IMR-90 (cell line): ENCODE results near the gene SRPK2. TPM values are rescaled to one million over a fixed set of nuclear protein-coding genes. Genes with fewer than 3 reads are reported as not detected.

Experiments used
- ATAC-seq: fragments of 200-7000 bp; cut with Tn5 transposase; 2 replicates; pipeline ENCODE4 v1.9.1; 2020; ENCODE audit warnings: low read depth, mild to moderate bottlenecking, moderate library complexity
- BruUV-seq: library from RNA; stranded (reverse); fragments of 400-500 nt; replicated peaks from 2 replicates; lab custom pipeline; 2021; lab: Mats Ljungman, UMichigan
- CTCF ChIA-PET: fragments of 300-600 bp; formaldehyde crosslinking; extraction: SDS; loops from one replicate; lab custom pipeline; 2021; ENCODE audit warnings: antibody characterized with exemption; lab: Yijun Ruan, JAX
- POLR2A ChIA-PET: fragments of 300-600 bp; sonication (Branson Sonifier 250); formaldehyde crosslinking; loops from one replicate; lab custom pipeline; 2022; ENCODE audit warnings: antibody characterized with exemption; ENCODE audit not compliant: unreplicated experiment; lab: Charles Lee
- DNase-seq: peaks from one replicate; pipeline ENCODE4 v3.0.0; 2013
- H2AFZ ChIP-seq: replicated peaks from 2 replicates; pipeline ENCODE3; 2013; ENCODE audit warnings: low read length, mild to moderate bottlenecking; ENCODE audit not compliant: poor library complexity
- H2AK5ac ChIP-seq: 2 replicates; pipeline ENCODE4 v1.6.1; 2013; ENCODE audit warnings: low read depth, low read length, inconsistent platforms
- H2AK9ac ChIP-seq: replicated peaks from 2 replicates; pipeline ENCODE3; 2013; ENCODE audit warnings: mild to moderate bottlenecking, low read depth, low read length, moderate library complexity; ENCODE audit not compliant: poor library complexity
- H2BK120ac ChIP-seq: 2 replicates; pipeline ENCODE4 v1.6.1; 2013; ENCODE audit warnings: low read depth, low read length, inconsistent platforms
- H2BK15ac ChIP-seq: 3 replicates; pipeline ENCODE4 v1.6.1; 2013; ENCODE audit warnings: low read depth, low read length, inconsistent platforms
- H2BK20ac ChIP-seq: 2 replicates; pipeline ENCODE4 v1.6.1; 2013; ENCODE audit warnings: low read depth, mild to moderate bottlenecking, inconsistent platforms, low read length, moderate library complexity
- H2BK5ac ChIP-seq: 2 replicates; pipeline ENCODE4 v1.6.1; 2013; ENCODE audit warnings: mild to moderate bottlenecking, low read depth, low read length, inconsistent platforms; ENCODE audit not compliant: poor library complexity, severe bottlenecking
- H3K14ac ChIP-seq: replicated peaks from 2 replicates; pipeline ENCODE4 v1.6.1; 2013; ENCODE audit warnings: low read depth, low read length, inconsistent platforms
- H3K18ac ChIP-seq: 2 replicates; pipeline ENCODE4 v1.6.1; 2013; ENCODE audit warnings: low read depth, low read length, control low read depth
- H3K23ac ChIP-seq: 2 replicates; pipeline ENCODE4 v1.6.1; 2013; ENCODE audit warnings: low read depth, low read length, inconsistent platforms
- H3K27ac ChIP-seq: 2 replicates; pipeline ENCODE4 v1.5.1; 2013; ENCODE audit warnings: mild to moderate bottlenecking, control low read depth, low read length; ENCODE audit not compliant: insufficient read depth
- H3K27me3 ChIP-seq: 2 replicates; pipeline ENCODE4 v1.6.1; 2013; ENCODE audit warnings: low read length; ENCODE audit not compliant: control insufficient read depth, insufficient read depth
- H3K36me3 ChIP-seq: 2 replicates; pipeline ENCODE4 v1.6.1; 2013; ENCODE audit warnings: low read length, mixed read lengths; ENCODE audit not compliant: control insufficient read depth, insufficient read depth
- H3K4ac ChIP-seq: 2 replicates; pipeline ENCODE4 v1.6.1; 2013; ENCODE audit warnings: low read depth, low read length, inconsistent platforms
- H3K4me1 ChIP-seq: 2 replicates; pipeline ENCODE4 v1.6.1; 2013; ENCODE audit warnings: low read length, mixed read lengths; ENCODE audit not compliant: control insufficient read depth, insufficient read depth
- H3K4me2 ChIP-seq: 2 replicates; pipeline ENCODE4 v1.6.1; 2013; ENCODE audit warnings: low read depth, mild to moderate bottlenecking, control low read depth, low read length, moderate library complexity
- H3K4me3 ChIP-seq: 2 replicates; pipeline ENCODE4 v1.5.1; 2013; ENCODE audit warnings: low read depth, mild to moderate bottlenecking, control low read depth, low read length, moderate library complexity; ENCODE audit not compliant: insufficient read depth
- H3K56ac ChIP-seq: 2 replicates; pipeline ENCODE4 v1.6.1; 2013; ENCODE audit warnings: low read length, inconsistent platforms; ENCODE audit not compliant: insufficient read depth; ENCODE audit errors: extremely low read depth
- H3K79me1 ChIP-seq, 2 experiments: 2 replicates each; pipeline ENCODE4 v1.6.1; 2013; ENCODE audit warnings: low read length in 2 of 2, inconsistent platforms in 1 of 2, low read depth in 1 of 2
- H3K9ac ChIP-seq: 2 replicates; pipeline ENCODE4 v1.6.1; 2013; ENCODE audit warnings: low read depth, low read length, control low read depth
- H3K9me1 ChIP-seq: 2 replicates; pipeline ENCODE4 v1.6.1; 2013; ENCODE audit warnings: low read length, inconsistent platforms; ENCODE audit not compliant: insufficient read depth
- H3K9me3 ChIP-seq: 2 replicates; pipeline ENCODE4 v1.6.1; 2013; ENCODE audit warnings: low read length; ENCODE audit not compliant: control insufficient read depth, insufficient read depth
- H4K20me1 ChIP-seq: 2 replicates; pipeline ENCODE4 v1.6.1; 2013; ENCODE audit warnings: low read length, inconsistent platforms; ENCODE audit not compliant: insufficient read depth
- H4K5ac ChIP-seq: 2 replicates; pipeline ENCODE4 v1.6.1; 2013; ENCODE audit warnings: mild to moderate bottlenecking, low read depth, low read length, control low read depth
- H4K8ac ChIP-seq, 2 experiments: 2 replicates each; pipeline ENCODE4 v1.6.1; 2013; ENCODE audit warnings: low read depth in 2 of 2, low read length in 2 of 2, control low read depth in 1 of 2, inconsistent platforms in 1 of 2
- H4K91ac ChIP-seq: 2 replicates; pipeline ENCODE4 v1.6.1; 2013; ENCODE audit warnings: low read depth, low read length, inconsistent platforms; ENCODE audit not compliant: insufficient read depth
- BHLHE40 ChIP-seq: fragments of 150-350 bp; IDR thresholded peaks from 2 replicates; pipeline ENCODE4 v1.6.1; 2016; ENCODE audit warnings: mild to moderate bottlenecking, low read depth, low read length
- CHD1 ChIP-seq: IDR thresholded peaks from 2 replicates; pipeline ENCODE4 v1.6.1; 2012; ENCODE audit warnings: low read depth, low read length, improper control_type of control experiment
- MAZ ChIP-seq: IDR thresholded peaks from 2 replicates; pipeline ENCODE4 v1.6.1; 2012; ENCODE audit warnings: low read depth, mild to moderate bottlenecking, low read length, improper control_type of control experiment, moderate library complexity, borderline replicate concordance
- MXI1 ChIP-seq: IDR thresholded peaks from 2 replicates; pipeline ENCODE4 v1.6.1; 2012; ENCODE audit warnings: low read depth, mild to moderate bottlenecking, low read length, moderate library complexity, borderline replicate concordance
- NFE2L2 ChIP-seq: fragments of 150-350 bp; IDR thresholded peaks from 2 replicates; pipeline ENCODE4 v1.6.1; 2016; ENCODE audit warnings: low read depth, mild to moderate bottlenecking, low read length
- SMC3 ChIP-seq: fragments of 150-350 bp; IDR thresholded peaks from 2 replicates; pipeline ENCODE4 v1.6.1; 2016; ENCODE audit warnings: low read depth, mild to moderate bottlenecking, antibody characterized with exemption, low read length, moderate library complexity
- WGBS, 2 experiments: methylation state at CpG; one replicate each; pipeline versions ENCODE4 v1.1.5 to v1.1.7; 2013; ENCODE audit warnings: missing lambda C conversion rate in 2 of 2; ENCODE audit not compliant: insufficient read length in 1 of 2; ENCODE audit errors: extremely low coverage in 2 of 2; 5-methylcytosine and 5-hydroxymethylcytosine counted together
- dilution Hi-C: fragments of 300-500 bp; cut with HindIII; formaldehyde crosslinking; loops from one replicate; pipeline ENCODE4 v1.14.3; 2018; ENCODE audit warnings: low sequenced_read_pairs; ENCODE audit not compliant: unreplicated experiment
- in situ Hi-C: fragments of 300-500 bp; cut with MboI; formaldehyde crosslinking; loops from 3 replicates; pipeline ENCODE4 v1.14.3; 2019; ENCODE audit warnings: low sequenced_read_pairs, inconsistent platforms, mixed read lengths
- intact Hi-C: fragments of 100-400 bp; cut with micrococcal nuclease; formaldehyde crosslinking; loops from 2 replicates; pipeline ENCODE4 v1.10.0; 2022
- polyA plus RNA-seq, 3 experiments: library from polyadenylated mRNA; depleted of rRNA; stranded (reverse); fragments of >200 nt; gene quantifications; 2 replicates each; pipeline ENCODE4 v1.2.3, GENCODE V29; 2012; ENCODE audit warnings: low replicate concordance in 1 of 3
- total RNA-seq: library from RNA; depleted of rRNA; stranded (reverse); fragments of >200 nt; gene quantifications from 2 replicates; pipeline ENCODE4 v1.2.3, GENCODE V29; 2012

Gene SRPK2
- total and polyA plus RNA-seq, 2 of the 4 experiments (the other 2 are of a cell fraction), result 13.2 to 33.0 TPM

GRCh38 chr7:105185290-105186010 lies 203.3 kb downstream of the SRPK2 start:
- Histone ChIP-seq H2BK15ac (no peak overlapping the region), H3K4me2 (no peak overlapping the region), H3K27me3 (no peaks in the 10 kb centered on the region), H3K79me1 (peaks cover 21 to 38% of the 10 kb centered on the region in 2 experiments), H4K91ac (no peak overlapping the region), H2AK9ac (no peak overlapping the region), H4K5ac (no peak overlapping the region), H3K56ac (no peak overlapping the region), H2AK5ac (no peak overlapping the region), H2BK5ac (no peak overlapping the region), H3K4me3 (no peak overlapping the region), H3K4ac (no peak overlapping the region), H3K4me1 (peaks cover 7% of the 10 kb centered on the region), H3K9ac (no peak overlapping the region), H3K9me3 (no peaks in the 10 kb centered on the region), H3K27ac (no peak overlapping the region), H2BK20ac (no peak overlapping the region), H2AFZ (no peak overlapping the region), H4K8ac (no peak overlapping the region), H4K20me1 (peaks cover 22% of the 10 kb centered on the region; the same call in 1 of the 2 replicates), H3K36me3 (no peaks in the 10 kb centered on the region), H3K14ac (no peak overlapping the region), H3K9me1 (peaks cover 7% of the 10 kb centered on the region; the same call in 1 of the 2 replicates), H3K18ac (no peak overlapping the region), H2BK120ac (no peak overlapping the region), H3K23ac (no peak overlapping the region)
- dilution Hi-C loops (no loop called here), intact Hi-C loops (no loop called here), in situ Hi-C loops (no loop called here)
- DNase-seq (no peak), ATAC-seq (no peak)
- TF ChIP-seq BHLHE40 (no peak), SMC3 (no peak), MAZ (no peak), NFE2L2 (no peak), MXI1 (no peak), CHD1 (no peak)
- 83% methylated on average over 1 of the region's 2 CpGs; no CpG with 5 or more reads in 1 of the 2 experiments for WGBS, 2 experiments
- POLR2A ChIA-PET, result no interaction called here
- CTCF ChIA-PET, result no interaction called here
- no TSS peak for BruUV-seq
